GM10847 (cell line): Measurements from ENCODE around the gene FADS6.

Experiments used
- POLR2A ChIP-seq: IDR thresholded peaks from 2 replicates; pipeline ENCODE4 v1.6.1; 2011; ENCODE audit not compliant: insufficient read length; ENCODE audit errors: extremely low read depth

Gene FADS6

GRCh38 chr17:74854792-74855191, 38.6 kb downstream of the FADS6 start:
- no peak for TF ChIP-seq POLR2A

GRCh38 chr17:74853669-74854068, 39.8 kb downstream of the FADS6 start:
- no peak for TF ChIP-seq POLR2A

- no peak for TF ChIP-seq POLR2A
These were observed 40.4 kb downstream of the FADS6 start for GRCh38 chr17:74853048-74853397.

DNA sequence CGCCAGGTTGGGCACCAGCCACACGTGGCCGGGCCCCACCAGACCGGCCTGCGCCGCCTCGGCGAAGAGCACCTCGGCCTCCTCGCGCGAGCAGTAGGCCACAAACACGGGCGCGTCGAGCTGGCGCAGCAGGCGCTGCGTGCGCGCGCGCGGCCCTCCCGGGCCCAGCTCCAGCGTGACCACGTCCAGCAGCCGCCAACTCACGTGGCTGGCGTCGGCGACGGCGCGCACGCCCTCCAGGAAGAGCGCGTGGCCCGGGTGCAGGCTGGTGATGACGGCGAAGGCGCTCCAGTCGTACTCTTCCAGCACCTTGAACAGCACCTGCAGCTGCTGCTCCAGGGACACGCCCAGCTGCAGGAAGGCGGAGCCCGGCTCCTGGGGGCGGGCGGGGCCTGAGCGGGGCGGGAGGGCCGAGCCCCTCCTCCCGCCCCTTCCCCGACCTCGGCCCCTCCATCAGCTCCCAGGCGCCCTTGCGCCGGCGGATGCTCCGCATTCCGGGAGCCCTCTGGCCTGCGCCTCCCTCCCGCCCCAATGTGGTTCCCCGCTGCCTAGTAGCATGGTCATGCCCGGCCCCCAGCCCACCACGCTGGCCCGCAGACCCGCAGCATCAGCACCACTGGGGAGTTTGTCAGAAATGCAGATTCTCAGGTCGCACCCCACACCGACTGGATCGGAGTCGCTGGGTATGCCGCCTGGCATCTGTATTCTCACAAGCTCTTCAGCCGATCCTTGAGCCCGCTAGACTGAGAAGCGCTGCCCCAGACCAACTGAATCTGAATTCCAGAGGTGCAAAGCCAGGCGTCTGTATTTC, 41.0 kb downstream of the FADS6 start:
- TF ChIP-seq POLR2A = no peak

DNA sequence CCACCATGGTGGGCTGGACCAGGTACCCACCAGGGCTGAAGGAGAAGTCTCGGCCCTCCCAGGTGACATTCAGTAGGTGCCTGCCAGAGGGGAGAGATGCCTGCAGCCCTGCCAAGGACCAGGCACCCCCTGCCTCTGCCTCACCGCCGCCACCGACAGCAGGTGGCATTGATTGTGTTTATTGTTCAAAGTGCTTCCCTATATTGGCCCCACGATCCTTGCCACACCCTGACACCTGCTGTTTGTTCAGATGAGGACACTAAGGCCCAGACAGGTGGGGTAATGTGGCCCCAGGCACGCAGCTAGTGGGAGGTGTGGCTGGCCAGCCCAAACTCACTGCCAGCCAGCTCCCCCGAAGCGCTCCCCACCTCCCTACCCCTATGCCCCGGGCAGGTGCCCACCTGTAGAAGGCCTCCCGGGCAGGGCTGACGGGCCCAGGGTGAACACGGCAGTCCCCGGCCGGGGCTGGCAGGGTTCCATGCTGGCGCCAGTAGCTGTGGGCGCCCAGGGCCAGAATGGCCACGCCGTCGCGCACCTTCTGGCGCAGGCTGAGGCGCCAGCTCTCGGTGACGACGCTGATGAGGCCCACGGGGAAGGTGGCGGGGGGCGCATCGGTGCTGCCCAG, 41.7 kb downstream of the FADS6 start:
- no peak for TF ChIP-seq POLR2A

DNA sequence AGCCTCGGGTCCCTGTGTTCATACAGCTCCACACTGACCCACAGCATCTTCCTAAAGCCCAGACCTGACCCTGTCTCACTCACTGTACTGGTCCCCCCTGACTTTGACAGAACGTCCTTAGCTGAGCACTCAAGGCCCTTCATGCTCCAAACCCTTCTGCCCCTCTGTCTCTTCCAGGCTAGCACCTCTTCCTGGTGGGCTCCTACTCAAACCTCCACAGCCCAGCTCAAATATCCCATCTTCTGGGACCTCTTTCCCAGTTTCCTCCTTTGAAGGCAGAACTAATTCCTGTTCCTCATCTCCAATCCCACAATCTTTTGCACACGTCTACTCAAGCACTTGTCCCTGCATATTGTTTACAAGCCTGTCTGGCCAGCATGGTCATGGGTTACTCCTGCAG, 42.5 kb downstream of the FADS6 start:
- TF ChIP-seq POLR2A = no peak

DNA sequence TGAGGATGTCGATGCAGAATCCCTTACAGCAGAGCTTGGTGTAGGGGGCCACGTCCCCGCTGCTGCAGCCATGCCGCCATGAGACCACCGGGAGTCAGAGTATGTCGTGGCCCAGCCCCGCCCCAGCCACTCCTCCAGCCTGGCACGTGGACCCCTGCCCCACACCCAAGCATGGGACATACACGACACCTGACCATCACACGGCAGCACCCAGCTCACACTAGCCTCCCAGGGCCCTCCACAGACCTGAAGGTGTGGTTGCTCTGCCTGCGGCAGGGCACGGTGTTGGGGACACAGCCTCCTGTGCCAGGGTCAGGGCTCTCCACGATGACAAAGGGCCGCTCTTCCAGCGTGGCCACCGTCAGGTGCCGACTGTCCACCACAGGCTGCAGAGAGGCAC, 43.1 kb downstream of the FADS6 start:
- no peak for TF ChIP-seq POLR2A

- TF ChIP-seq POLR2A = no peak
These were observed 44.6 kb downstream of the FADS6 start for GRCh38 chr17:74848656-74849399.

DNA sequence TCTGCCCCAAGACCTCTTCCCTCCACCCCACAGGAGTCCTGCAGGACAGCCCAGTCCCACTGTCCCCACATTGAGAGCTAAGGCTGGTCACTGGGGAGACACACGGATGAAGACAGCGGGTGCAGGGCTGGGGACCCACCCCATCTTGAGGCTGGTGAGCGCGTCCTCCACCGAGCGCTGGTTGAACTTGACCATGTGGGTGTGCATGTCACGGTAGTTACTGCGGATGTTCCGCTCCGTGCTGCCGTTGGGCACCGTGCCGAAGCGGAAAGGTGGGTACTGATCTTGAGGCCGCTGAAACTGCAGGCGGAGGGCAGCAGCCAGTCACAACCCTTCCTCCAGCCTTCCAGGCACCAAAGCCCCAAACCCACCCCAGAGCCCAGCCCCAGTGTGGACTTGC, 46.8 kb downstream of the FADS6 start:
- TF ChIP-seq POLR2A = no peak

- TF ChIP-seq POLR2A = no peak
These were observed 50.1 kb downstream of the FADS6 start for GRCh38 chr17:74843352-74843627.

GRCh38 chr17:74842599-74843351, 50.7 kb downstream of the FADS6 start:
- TF ChIP-seq POLR2A = no peak

GRCh38 chr17:74842146-74842598, 51.3 kb downstream of the FADS6 start:
- no peak for TF ChIP-seq POLR2A

DNA sequence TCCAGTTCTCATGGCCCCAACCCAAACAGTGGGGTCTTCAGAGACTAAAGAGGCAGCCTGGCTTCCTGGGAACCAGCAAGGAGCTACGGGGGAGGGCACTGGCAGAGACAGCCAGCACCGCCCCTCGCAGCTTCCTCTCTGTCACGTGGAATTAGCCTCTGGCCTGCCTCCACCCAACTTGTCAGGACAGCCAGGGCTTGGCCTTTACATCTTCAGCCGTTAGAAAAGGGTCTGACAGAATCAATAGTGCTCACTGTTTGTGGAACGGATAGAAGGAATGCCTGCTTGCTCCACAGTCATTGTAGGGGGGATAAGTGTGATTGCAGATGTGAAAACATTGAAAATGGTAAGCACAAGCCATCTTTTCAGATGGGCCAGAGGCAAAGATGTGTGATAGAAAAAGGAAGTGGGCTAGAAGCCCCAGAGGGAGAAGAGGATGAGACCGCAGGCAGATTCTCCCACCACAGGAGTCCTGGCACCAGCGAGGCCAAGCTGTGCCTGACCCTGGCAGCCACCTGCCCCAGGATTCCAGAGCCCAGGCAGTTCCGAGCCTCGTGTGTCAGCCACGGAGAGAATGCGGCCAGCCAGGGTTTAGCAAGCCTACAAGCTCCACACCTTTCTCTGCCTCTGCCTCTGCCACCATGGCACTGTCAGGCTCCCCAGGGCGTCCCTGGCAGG, 52.3 kb downstream of the FADS6 start:
- no peak for TF ChIP-seq POLR2A

- TF ChIP-seq POLR2A = no peak
These were observed 53.2 kb downstream of the FADS6 start for GRCh38 chr17:74839990-74840852.

- no peak for TF ChIP-seq POLR2A
These were observed 55.2 kb downstream of the FADS6 start for GRCh38 chr17:74838274-74838673.
